ENCODE data around the gene CCDC188.

Gene CCDC188

DNA sequence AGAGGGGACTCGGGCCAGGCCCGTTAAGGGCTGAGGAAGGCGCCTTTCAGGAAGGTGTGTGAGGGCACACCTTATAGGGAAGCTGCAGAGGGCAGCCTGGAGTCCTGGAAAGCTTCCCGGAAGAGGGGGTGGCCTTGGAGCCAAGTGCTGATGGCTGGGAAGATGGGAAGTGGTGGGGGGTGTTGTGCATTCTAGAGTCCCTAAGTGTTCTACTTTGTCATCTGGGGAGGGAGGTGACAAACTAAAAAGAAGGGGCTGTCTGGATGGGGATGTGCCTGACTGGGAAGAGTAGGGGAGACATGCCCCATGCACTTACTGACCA lies 12.5 kb downstream of the CCDC188 start:
- TF ChIP-seq, protein P1, sequence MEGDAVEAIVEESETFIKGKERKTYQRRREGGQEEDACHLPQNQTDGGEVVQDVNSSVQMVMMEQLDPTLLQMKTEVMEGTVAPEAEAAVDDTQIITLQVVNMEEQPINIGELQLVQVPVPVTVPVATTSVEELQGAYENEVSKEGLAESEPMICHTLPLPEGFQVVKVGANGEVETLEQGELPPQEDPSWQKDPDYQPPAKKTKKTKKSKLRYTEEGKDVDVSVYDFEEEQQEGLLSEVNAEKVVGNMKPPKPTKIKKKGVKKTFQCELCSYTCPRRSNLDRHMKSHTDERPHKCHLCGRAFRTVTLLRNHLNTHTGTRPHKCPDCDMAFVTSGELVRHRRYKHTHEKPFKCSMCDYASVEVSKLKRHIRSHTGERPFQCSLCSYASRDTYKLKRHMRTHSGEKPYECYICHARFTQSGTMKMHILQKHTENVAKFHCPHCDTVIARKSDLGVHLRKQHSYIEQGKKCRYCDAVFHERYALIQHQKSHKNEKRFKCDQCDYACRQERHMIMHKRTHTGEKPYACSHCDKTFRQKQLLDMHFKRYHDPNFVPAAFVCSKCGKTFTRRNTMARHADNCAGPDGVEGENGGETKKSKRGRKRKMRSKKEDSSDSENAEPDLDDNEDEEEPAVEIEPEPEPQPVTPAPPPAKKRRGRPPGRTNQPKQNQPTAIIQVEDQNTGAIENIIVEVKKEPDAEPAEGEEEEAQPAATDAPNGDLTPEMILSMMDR (conservative IDR thresholded peaks at IDR 0.05; ENCODE audit: control insufficient read depth, insufficient read depth, low read depth, low read length), result no peak
- H3K4me3 ChIP-seq (ENCODE audit: control insufficient read depth, low read depth, low read length), result no peak overlapping the region
- no peak for DNase-seq (ENCODE audit: low read depth)

DNA sequence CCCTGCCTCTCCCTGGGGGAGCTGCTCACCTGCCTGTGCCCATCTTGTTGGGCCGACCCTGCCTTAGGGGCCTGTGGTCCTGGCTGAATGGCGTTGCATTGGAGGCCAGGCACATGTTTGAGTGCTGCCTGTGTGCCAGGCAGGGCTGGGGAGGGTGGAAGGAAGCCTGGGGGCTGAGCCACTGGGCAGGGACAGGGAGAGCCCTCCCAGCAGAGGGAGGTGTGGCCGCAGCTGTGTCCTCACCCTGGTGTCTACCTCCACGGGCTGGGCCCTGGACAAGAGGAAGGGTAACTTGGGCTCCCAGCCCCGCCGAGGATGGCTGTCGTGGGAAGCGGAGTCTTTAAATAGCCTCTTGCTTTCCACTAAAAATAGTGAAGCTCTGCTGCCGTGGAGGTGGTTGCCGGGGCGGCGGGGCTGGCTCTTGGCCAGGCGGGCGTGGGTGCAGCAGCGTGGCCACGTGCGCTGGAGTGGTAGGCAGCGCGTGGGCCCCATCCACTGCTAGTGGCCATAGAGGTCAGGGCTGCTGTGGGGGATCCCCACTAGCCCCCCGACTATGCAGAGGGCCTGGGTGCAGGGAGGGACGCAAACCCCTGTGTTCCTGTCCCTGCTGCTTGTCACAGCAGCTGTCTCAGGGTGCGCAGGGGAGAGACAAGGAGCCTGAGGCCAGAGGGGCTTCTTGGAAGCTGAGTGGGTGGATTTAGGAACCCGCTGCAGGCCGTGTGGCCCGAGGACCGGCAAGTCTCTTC lies 13.0 kb downstream of the CCDC188 start:
- no peak for DNase-seq (ENCODE audit: low read depth)
- H3K4me3 ChIP-seq (ENCODE audit: control insufficient read depth, low read depth, low read length), result no peak overlapping the region
- TF ChIP-seq, protein P1 (conservative IDR thresholded peaks at IDR 0.05; ENCODE audit: control insufficient read depth, insufficient read depth, low read depth, low read length), result no peak

DNA sequence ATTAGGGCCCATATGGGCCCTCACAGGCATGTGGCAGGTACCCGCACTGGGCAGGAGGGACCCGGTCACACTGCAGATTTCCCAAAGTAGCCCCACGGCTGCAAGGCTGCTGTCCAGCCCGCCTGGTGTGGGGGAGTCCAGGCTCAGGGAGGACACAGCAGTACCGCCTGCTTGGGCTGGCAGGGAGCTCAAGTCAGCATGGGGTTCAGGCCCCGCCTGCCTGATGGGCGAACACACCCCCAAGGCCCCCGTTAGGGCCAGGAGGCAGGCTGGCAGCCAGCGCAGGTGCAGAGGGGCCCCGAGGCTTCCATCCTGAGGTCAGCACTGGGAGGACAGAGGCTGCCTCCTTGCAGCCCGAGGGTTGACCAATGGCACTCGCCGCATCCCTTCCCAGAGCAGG lies 13.7 kb downstream of the CCDC188 start:
- DNase-seq (ENCODE audit: low read depth), result no peak
- H3K4me3 ChIP-seq (ENCODE audit: control insufficient read depth, low read depth, low read length), result no peak overlapping the region
- TF ChIP-seq, protein P1 (conservative IDR thresholded peaks at IDR 0.05; ENCODE audit: control insufficient read depth, insufficient read depth, low read depth, low read length), result no peak

DNA sequence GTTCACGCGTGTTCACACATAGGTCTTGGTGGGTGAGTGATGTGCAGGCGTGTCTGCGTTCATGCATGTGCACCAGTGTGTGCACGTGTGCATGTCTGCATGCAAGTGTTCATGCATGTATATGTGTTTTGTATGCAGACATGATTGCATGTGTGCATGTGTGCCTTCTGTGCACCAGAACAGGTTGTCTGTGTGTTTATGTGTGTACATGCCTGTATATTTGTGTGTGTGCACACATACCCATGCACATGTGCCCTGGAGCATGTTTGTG lies 14.3 kb downstream of the CCDC188 start:
- H3K4me3 ChIP-seq (ENCODE audit: control insufficient read depth, low read depth, low read length), result no peak overlapping the region
- DNase-seq (ENCODE audit: low read depth), result no peak
- TF ChIP-seq, protein P1 (conservative IDR thresholded peaks at IDR 0.05; ENCODE audit: control insufficient read depth, insufficient read depth, low read depth, low read length), result no peak

DNA sequence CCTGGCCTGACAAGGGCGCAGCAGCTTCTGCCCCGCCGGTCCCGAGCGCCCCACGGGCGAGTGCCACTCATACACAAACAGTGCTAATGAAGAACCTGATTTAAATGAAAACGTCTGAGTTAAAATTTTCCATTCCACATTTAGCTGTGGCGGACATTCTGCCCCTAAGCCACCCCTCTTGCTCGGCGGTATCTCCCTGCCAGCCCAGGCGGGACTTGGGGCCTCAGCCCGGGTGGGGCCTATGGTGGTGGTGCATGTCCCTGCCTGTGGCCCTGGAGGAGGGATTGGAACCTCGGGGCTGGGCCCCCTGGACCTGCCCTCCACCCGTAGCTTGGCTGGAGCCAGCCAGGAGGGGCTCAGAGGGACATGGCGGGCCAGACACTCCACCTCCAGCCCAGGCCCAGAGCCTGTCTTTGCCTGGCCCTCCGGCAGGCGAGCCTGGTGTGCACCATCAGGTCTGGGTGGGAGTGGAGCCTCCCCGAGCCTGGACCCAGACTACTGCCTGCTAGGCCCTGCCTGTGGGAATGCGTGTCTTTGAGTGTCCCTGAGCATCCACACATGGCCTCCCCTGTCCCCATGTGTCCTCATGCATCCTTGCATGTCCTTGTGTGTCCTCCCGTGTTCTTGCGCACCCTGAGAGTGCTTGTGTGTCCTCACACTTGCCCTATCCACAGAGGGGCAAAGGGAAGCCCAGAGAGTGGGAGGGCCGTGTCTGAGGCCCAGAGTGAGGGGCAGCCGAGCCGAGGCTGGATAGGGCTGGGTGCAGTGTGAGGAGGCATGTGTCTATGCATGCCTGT lies 14.9 kb downstream of the CCDC188 start:
- no peak for DNase-seq (ENCODE audit: low read depth)
- TF ChIP-seq, protein P1 (conservative IDR thresholded peaks at IDR 0.05; ENCODE audit: control insufficient read depth, insufficient read depth, low read depth, low read length), result no peak
- H3K4me3 ChIP-seq (ENCODE audit: control insufficient read depth, low read depth, low read length), result no peak overlapping the region

DNA sequence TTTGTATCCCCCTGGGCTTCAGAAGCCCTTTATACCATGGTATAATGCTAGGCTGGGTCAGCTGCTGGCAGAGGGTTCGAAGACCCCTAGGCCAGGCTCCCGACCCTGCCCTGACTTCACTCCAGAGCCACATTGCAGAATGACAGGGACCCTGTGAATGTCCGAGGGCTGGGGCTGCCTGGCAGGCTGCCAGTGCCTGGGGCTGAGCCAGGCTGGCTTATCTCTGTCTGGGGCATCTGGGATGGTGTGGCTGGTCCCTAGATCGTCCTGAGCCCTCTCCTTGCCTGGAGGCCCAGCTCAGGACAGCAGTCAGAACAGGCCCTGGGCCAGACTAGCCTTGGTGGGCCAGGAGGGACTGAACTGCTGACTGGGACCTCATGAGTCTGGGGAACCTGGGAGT lies 15.6 kb downstream of the CCDC188 start:
- TF ChIP-seq, protein P1 (conservative IDR thresholded peaks at IDR 0.05; ENCODE audit: control insufficient read depth, insufficient read depth, low read depth, low read length), result no peak
- no peak overlapping the region for H3K4me3 ChIP-seq (ENCODE audit: control insufficient read depth, low read depth, low read length)
- DNase-seq (ENCODE audit: low read depth), result no peak
